GM12872 (cell line): Measurements from ENCODE around the gene FRMD3.

ENCODE experiments used
- TF ChIP-seq, protein P1 (sequence below): IDR thresholded peaks from 3 replicates; pipeline ENCODE4 v1.5.1; 2011; ENCODE audit warnings: low read depth, mild to moderate bottlenecking, low read length, moderate library complexity; ENCODE audit not compliant: insufficient read depth

FRMD3 gene

DNA sequence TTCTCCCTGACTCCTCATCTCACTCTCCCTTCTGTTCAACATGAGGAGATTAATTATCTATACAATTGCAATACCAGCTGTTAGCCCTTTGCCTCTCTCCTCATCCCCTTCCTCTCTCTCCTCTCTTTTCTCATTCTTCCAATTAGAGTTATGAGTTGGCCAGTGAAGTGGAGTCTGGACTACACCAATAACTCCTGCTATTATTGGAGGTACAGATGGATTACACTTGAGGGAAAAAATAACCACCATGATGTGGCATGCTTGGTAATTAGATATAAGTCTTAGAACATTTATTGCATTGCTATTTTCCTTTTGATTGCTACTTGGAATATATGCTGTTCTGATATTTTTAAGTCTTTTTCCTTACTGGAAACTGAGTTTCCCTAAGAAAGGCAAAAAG lies 159.2 kb downstream of the FRMD3 start:
- TF ChIP-seq, protein P1, sequence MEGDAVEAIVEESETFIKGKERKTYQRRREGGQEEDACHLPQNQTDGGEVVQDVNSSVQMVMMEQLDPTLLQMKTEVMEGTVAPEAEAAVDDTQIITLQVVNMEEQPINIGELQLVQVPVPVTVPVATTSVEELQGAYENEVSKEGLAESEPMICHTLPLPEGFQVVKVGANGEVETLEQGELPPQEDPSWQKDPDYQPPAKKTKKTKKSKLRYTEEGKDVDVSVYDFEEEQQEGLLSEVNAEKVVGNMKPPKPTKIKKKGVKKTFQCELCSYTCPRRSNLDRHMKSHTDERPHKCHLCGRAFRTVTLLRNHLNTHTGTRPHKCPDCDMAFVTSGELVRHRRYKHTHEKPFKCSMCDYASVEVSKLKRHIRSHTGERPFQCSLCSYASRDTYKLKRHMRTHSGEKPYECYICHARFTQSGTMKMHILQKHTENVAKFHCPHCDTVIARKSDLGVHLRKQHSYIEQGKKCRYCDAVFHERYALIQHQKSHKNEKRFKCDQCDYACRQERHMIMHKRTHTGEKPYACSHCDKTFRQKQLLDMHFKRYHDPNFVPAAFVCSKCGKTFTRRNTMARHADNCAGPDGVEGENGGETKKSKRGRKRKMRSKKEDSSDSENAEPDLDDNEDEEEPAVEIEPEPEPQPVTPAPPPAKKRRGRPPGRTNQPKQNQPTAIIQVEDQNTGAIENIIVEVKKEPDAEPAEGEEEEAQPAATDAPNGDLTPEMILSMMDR: no peak

DNA sequence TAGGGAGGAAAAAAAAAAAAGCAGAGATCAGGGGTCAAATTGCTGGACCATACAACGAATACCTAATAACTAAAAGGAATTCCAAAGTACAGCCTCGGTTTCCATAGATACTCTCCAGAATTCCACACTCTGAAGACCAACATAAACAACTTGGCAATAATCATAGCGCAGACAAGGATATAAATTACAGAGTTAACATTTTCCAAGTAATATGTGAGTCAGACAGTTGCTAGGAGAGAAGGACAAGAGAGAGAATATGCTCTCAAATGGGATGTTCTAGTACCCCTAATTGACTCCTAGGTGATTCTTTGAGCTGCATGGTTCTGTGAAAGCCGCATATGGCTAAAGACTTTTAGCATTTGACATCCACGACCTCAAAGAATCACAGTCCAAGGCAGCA lies 165.2 kb downstream of the FRMD3 start:
- TF ChIP-seq, protein P1: no peak

DNA sequence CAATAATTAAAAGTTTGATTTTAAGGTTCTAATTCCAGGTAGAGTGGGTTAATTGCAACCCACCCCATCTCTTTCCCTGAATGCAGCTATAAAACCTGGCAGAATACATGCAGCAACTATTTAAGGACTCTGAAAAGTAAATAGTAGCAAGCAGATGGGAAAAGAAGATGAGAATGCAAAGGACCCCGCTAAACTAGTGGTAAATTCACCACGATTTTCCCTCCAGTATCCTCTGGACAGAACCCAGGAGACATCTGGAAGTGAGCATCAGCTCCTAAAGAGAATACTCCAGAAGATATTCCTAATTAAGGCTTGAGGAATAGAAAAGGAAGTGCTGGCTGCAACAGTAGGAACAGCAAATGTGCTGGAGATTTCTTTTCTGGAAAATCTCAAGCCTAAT lies 170.9 kb downstream of the FRMD3 start:
- TF ChIP-seq, protein P1: no peak

DNA sequence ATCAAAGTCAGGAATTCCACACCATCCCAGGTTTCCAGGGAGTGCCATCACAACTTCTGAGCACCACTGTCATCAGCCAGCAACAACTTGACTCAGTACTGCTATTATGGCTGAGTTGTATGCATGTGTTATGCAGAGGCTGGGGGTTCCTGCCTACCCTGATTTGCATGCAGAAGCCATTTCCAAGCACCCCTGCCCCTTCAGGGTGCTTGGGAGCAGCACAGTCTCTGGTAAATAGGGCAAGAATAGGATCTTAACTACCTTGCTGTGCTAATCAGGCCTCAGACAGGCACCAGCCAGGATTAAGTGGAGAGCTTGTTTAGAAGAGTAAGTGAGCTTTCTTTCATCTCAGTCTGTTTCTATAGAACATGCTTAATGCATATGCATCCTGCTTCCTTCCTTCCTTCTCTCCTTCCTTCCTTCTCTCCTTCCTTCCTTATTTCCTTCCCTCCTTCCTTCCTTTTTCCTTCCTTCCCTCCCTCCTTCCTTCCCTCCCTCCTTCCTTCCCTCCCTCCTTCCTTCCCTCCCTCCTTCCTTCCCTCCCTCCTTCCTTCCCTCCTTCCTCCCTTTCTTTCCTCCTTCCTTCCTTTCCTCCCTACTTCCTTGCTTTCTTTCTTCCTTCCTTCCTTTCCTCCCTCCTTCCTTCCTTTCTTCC lies 175.7 kb downstream of the FRMD3 start:
- TF ChIP-seq, protein P1: no peak

DNA sequence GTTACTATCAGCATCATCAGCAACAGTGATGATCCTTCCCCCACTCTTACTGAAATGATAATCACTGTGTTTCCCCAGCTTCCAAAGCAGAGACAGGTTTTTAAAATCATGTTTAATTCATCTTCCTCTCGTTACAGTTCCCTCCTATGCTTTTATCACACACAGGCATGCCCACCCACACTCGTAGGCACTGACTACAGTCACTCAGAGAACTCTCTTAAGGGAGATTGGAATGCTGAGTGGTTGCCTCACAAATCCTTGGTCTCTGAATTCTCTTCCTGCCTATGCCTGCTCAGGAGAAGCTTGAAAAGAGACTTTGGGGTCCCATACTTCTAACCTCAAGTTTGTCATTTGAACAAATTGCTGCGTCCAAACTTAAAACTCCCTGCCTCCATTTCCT lies 179.2 kb downstream of the FRMD3 start:
- TF ChIP-seq, protein P1: no peak

DNA sequence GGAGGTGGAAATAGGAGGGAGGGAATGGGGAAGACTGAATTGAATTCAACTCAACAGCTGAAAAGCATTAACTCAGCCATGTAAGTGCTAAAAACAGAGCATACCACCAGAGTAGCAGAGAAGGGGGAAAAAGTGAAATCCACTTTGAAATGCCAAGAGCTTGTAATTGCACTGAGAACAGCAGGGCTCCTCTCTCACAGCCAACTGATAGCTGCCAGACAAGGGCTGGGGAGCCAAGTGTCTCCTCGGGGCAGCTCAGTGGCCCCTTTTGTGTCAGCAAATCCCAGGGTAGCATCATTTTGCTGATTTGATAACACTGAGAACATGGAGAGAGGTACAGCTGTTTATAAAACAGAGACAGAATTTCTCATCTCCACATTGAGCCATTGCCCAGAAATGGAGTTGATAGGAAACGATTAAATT lies 182.5 kb downstream of the FRMD3 start:
- TF ChIP-seq, protein P1: no peak

DNA sequence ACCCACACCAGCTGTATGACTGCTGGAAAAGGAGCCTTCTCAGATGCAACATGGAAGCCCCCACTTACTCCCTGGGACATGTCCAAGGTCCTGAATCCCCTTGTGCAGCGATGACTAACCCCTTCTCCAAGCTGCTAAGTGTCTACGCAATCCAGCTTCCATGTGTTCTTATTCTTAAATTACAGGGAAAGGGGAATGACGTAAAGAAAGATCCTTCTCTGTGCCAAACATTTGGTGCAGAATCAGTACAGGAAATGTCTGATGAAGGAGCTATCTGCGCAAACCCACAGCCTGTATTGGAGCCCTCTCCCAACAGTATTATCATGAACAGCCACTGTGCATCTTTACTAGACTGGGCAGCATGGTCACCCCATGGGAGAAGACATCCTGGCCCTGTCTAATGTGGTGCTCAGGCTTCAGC lies 183.2 kb downstream of the FRMD3 start:
- TF ChIP-seq, protein P1: no peak
